Measurements from ENCODE around the gene LMO1. TPM values are rescaled to one million over a fixed set of nuclear protein-coding genes. Genes with fewer than 3 reads are reported as not detected.

LMO1 gene
- total and polyA plus RNA-seq, 11 donors, result 0.42 to 4.1 (median 2.1) TPM; not detected in 1

DNA sequence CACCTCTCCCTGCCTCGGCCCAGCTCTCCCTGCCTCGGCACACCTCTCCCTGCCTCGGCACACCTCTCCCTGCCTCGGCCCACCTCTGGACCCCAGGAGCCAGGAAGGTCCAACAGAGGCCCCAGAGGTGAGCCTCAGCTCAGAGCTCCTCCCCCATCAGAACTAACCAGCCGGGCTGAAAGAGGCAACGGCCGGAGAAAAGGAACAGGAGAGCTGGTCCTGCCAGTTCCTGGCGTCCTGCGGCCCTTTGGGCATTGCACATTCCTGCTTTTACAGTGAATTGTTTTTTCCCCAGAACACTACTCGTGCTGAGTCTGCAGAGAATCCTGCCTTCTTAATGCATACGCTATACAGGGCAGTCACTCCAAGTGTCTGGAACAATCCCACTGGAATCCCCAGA is 45.8 kb downstream of the LMO1 start:
- 86 to 91% (median 89%) methylated on average over 7 to 11 of the region's 11 CpGs for WGBS, 4 donors
- TF ChIP-seq, protein P1, sequence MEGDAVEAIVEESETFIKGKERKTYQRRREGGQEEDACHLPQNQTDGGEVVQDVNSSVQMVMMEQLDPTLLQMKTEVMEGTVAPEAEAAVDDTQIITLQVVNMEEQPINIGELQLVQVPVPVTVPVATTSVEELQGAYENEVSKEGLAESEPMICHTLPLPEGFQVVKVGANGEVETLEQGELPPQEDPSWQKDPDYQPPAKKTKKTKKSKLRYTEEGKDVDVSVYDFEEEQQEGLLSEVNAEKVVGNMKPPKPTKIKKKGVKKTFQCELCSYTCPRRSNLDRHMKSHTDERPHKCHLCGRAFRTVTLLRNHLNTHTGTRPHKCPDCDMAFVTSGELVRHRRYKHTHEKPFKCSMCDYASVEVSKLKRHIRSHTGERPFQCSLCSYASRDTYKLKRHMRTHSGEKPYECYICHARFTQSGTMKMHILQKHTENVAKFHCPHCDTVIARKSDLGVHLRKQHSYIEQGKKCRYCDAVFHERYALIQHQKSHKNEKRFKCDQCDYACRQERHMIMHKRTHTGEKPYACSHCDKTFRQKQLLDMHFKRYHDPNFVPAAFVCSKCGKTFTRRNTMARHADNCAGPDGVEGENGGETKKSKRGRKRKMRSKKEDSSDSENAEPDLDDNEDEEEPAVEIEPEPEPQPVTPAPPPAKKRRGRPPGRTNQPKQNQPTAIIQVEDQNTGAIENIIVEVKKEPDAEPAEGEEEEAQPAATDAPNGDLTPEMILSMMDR (IDR thresholded peaks at IDR 0.05), result no peak
- no peak for TF ChIP-seq POLR2A (IDR thresholded peaks at IDR 0.05)

DNA sequence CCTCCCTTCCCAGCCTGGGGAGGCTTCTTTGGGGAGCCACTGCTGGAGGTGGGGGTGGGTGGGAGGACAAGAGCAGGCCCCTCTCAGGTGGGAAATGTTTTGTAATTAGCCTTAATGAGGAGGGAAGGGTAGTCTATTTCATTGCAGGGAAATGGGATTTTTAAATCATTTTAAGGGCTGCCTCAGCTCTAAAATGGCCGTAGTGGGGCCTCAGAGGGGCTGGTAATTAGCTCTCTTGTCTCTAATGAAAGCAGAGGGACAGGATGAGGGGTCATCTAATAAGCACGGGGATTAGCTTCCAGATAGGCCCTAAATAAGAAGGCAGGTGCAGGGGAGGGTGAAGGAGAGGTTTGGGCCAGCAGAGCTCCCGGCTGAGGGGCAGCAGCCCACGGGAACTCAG is 46.5 kb downstream of the LMO1 start:
- intact Hi-C loops (cut with DNase I), result no loop called here
- TF ChIP-seq, protein P1 (IDR thresholded peaks at IDR 0.05), result no peak
- no peak for TF ChIP-seq POLR2A (IDR thresholded peaks at IDR 0.05)
- no peak overlapping the region for H3K27ac ChIP-seq
- H3K4me3 ChIP-seq, result no peak overlapping the region
- H3K27me3 ChIP-seq, result peaks cover 0 to 4% (median 0%) of the 10 kb centered on the region in 9 donors
- no peaks in the 10 kb centered on the region for H3K36me3 ChIP-seq
- no peaks in the 10 kb centered on the region for H3K4me1 ChIP-seq
- 71 to 79% (median 75%) methylated on average over 4 of the region's 4 CpGs for WGBS, 4 donors
- ATAC-seq (no peak), DNase-seq (no peak)
- no peaks in the 10 kb centered on the region for H3K9me3 ChIP-seq

More for the DNA sequence above, 45.8 kb downstream of the LMO1 start:
- intact Hi-C loops (cut with DNase I), result no loop called here
- no peak overlapping the region for H3K4me3 ChIP-seq
- DNase-seq (no peak), ATAC-seq (no peak)
- H3K27ac ChIP-seq, result no peak overlapping the region
- H3K4me1 ChIP-seq, result no peaks in the 10 kb centered on the region
- no peaks in the 10 kb centered on the region for H3K36me3 ChIP-seq
- no peaks in the 10 kb centered on the region for H3K9me3 ChIP-seq
- peaks cover 0 to 4% (median 0%) of the 10 kb centered on the region in 9 donors for H3K27me3 ChIP-seq

GRCh38 chr11:8213376-8213775 is 50.3 kb downstream of the LMO1 start:
- Histone ChIP-seq H3K4me3 (no peak overlapping the region), H3K27me3 (peaks cover 0 to 18% (median 0%) of the 10 kb centered on the region in 9 donors), H3K27ac (no peak overlapping the region), H3K4me1 (no peaks in the 10 kb centered on the region), H3K36me3 (no peaks in the 10 kb centered on the region), H3K9me3 (no peaks in the 10 kb centered on the region)
- WGBS, 4 donors, result 80 to 97% (median 82%) methylated on average over 4 of the region's 4 CpGs
- ATAC-seq (no peak), DNase-seq (no peak)
- no peak for TF ChIP-seq POLR2A (IDR thresholded peaks at IDR 0.05)
- TF ChIP-seq, protein P1 (IDR thresholded peaks at IDR 0.05), result no peak
- intact Hi-C loops (cut with DNase I), result no loop called here

DNA sequence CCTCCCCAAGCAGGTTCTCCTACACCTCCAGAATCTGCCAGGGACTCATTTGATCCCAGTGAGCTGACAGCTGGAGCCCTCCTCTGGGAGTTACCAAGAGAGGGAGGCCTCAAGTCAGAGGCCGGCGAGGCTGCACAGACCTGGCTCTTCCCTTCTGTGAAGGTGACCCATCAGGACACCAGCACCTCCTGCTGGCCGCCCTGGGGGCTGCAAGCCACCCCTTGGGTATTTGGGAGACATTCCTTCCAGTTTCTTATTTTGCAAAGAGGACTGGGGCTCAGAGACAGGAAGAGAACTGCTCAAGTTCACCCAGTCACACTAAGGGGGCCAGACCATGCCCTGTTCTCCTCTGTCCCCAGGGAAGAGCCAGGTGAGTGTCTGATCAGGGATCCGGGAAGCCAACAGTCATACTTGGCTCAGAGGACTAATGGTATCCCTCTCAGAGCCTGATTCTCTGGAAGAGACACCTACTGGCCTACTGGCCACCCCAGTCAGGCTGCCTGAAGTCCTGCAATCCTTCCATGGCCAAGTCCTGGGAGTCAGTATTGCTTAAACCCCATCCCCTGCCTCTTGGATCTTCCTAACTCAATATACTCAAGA is 54.4 kb downstream of the LMO1 start:
- H3K27me3 ChIP-seq, result peaks cover 0 to 29% (median 0%) of the 10 kb centered on the region in 9 donors
- no peak overlapping the region for H3K27ac ChIP-seq
- no peaks in the 10 kb centered on the region for H3K36me3 ChIP-seq
- peak in 1 of 5 donors; percentile 80 for DNase-seq
- 63 to 72% (median 65%) methylated on average over 4 of the region's 4 CpGs for WGBS, 4 donors
- no peak overlapping the region for H3K4me3 ChIP-seq
- intact Hi-C loops (cut with DNase I), result loop anchor here in 2 of 10 donors (5.0 to 10.0 kb wide), 2 partner anchors 202 to 825 kb away; no protein-coding TSS in a partner anchor
- peaks cover 0 to 30% (median 7%) of the 10 kb centered on the region in 12 donors for H3K4me1 ChIP-seq
- TF ChIP-seq, protein P1 (IDR thresholded peaks at IDR 0.05), result peak in 9 of 12 donors; percentile 8 to 58 (median 26)
- TF ChIP-seq POLR2A (IDR thresholded peaks at IDR 0.05), result no peak
- no peak for ATAC-seq
- H3K9me3 ChIP-seq, result no peaks in the 10 kb centered on the region

All from heart left ventricle (tissue), 16 donors.